ENCODE results near the gene SND1. TPM values are rescaled to one million over a fixed set of nuclear protein-coding genes. Genes with fewer than 3 reads are reported as not detected.

The SND1 gene
- total and polyA plus RNA-seq, 2 donors (not counting 1 experiment from before 2014, with no cell fraction given) = 44.4 to 165 TPM

DNA sequence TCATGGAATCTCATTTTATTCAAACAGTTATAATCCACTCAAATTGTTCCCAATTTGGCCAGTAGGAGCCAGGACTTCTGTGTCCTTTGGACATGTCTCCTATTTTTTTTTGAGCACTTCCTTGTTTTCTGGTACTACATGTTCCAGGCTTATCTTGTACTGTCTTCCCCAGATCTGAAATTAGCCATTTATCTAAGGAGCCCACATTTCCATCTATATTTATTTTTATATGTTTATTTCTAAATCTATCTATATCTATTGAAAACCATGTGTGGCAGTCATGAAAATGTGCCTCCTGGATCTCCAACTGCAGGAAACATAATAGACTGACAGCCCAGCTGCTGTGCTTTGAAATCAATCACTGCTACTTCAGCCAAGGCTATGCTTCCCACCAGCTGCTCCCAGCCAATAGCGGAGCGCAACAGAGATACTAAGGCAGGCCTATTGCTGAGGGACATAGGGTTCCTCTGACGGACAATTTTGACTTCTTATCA, 232.1 kb downstream of the SND1 start:
- Histone ChIP-seq H3K4me3 (ENCODE audit: control extremely low read depth in 1 of 5, extremely low read depth in 1 of 5, insufficient read depth in 1 of 5, low read depth in 2 of 5, low read length in 4 of 5) (no peak overlapping the region), H3K27me3 (replicated peaks in 1 of 4; ENCODE audit: control extremely low read depth in 1 of 4, control insufficient read depth in 3 of 4, insufficient read depth in 4 of 4, low read length in 3 of 4) (no peaks in the 10 kb centered on the region), H3K27ac (ENCODE audit: low read length in 2 of 2) (no peak overlapping the region), H3K36me3 (replicated peaks in 1 of 2; ENCODE audit: control extremely low read depth in 1 of 2, control insufficient read depth in 1 of 2, extremely low read depth in 1 of 2, insufficient read depth in 2 of 2, low read length in 1 of 2) (peaks cover 0 to 10% of the 10 kb centered on the region in 2 experiments), H4K20me1 (ENCODE audit: control insufficient read depth, insufficient read depth, low read length, poor library complexity, severe bottlenecking) (no peaks in the 10 kb centered on the region), H3K4me1 (ENCODE audit: control insufficient read depth in 2 of 2, insufficient read depth in 2 of 2, low read length in 2 of 2) (no peaks in the 10 kb centered on the region), H3K9ac (ENCODE audit: low read length) (no peak overlapping the region), H3K4me2 (replicated peaks; ENCODE audit: low read depth, low read length, poor library complexity, severe bottlenecking) (no peak overlapping the region), H2AFZ (ENCODE audit: insufficient read depth, low read depth, low read length, poor library complexity, severe bottlenecking) (no peak overlapping the region), H3K79me2 (ENCODE audit: control insufficient read depth, insufficient read depth, low read length) (no peaks in the 10 kb centered on the region), H3K9me3 (ENCODE audit: control extremely low read depth in 1 of 3, control insufficient read depth in 2 of 3, insufficient read depth in 1 of 3, low read length in 2 of 3) (no peaks in the 10 kb centered on the region)
- Mint-ChIP-seq H3K4me3 (no peak overlapping the region), H3K27ac (no peak overlapping the region), H3K4me1 (no peaks in the 10 kb centered on the region), H3K9me3 (ENCODE audit: insufficient read depth) (no peaks in the 10 kb centered on the region), H3K27me3 (no peaks in the 10 kb centered on the region)
- intact Hi-C loops (cut with micrococcal nuclease) = no loop called here
- ChIA-PET POLR2A (no interaction called here), CTCF (no interaction called here)
- WGBS (ENCODE audit: insufficient coverage) = 92% methylated on average over 3 of the region's 3 CpGs
- no peak for TF ChIP-seq EZH2 (IDR thresholded peaks at IDR 0.05; ENCODE audit: borderline replicate concordance, insufficient read depth, low read depth, low read length, poor library complexity, severe bottlenecking)
- TF ChIP-seq, protein P1, sequence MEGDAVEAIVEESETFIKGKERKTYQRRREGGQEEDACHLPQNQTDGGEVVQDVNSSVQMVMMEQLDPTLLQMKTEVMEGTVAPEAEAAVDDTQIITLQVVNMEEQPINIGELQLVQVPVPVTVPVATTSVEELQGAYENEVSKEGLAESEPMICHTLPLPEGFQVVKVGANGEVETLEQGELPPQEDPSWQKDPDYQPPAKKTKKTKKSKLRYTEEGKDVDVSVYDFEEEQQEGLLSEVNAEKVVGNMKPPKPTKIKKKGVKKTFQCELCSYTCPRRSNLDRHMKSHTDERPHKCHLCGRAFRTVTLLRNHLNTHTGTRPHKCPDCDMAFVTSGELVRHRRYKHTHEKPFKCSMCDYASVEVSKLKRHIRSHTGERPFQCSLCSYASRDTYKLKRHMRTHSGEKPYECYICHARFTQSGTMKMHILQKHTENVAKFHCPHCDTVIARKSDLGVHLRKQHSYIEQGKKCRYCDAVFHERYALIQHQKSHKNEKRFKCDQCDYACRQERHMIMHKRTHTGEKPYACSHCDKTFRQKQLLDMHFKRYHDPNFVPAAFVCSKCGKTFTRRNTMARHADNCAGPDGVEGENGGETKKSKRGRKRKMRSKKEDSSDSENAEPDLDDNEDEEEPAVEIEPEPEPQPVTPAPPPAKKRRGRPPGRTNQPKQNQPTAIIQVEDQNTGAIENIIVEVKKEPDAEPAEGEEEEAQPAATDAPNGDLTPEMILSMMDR (IDR thresholded peaks at IDR 0.05) = no peak
- DNase-seq (no peak), ATAC-seq (ENCODE audit: low read depth) (no peak)

GRCh38 chr7:127885222-127885772, 233.3 kb downstream of the SND1 start:
- intact Hi-C loops (cut with micrococcal nuclease) = no loop called here
- POLR2A ChIA-PET = no interaction called here
- ATAC-seq (ENCODE audit: low read depth) = no peak

More at GRCh38 chr7:127885222-127885772, 233.3 kb downstream of the SND1 start:
- DNase-seq = no peak
- Histone ChIP-seq H3K36me3 (replicated peaks in 1 of 2; ENCODE audit: control extremely low read depth in 1 of 2, control insufficient read depth in 1 of 2, extremely low read depth in 1 of 2, insufficient read depth in 2 of 2, low read length in 1 of 2) (peaks cover 0 to 18% of the 10 kb centered on the region in 2 experiments), H3K4me3 (ENCODE audit: control extremely low read depth in 1 of 5, extremely low read depth in 1 of 5, insufficient read depth in 1 of 5, low read depth in 2 of 5, low read length in 4 of 5) (no peak overlapping the region), H3K9me3 (ENCODE audit: control extremely low read depth in 1 of 3, control insufficient read depth in 2 of 3, insufficient read depth in 1 of 3, low read length in 2 of 3) (no peaks in the 10 kb centered on the region), H3K27me3 (replicated peaks in 1 of 4; ENCODE audit: control extremely low read depth in 1 of 4, control insufficient read depth in 3 of 4, insufficient read depth in 4 of 4, low read length in 3 of 4) (no peaks in the 10 kb centered on the region), H3K9ac (ENCODE audit: low read length) (no peak overlapping the region), H4K20me1 (ENCODE audit: control insufficient read depth, insufficient read depth, low read length, poor library complexity, severe bottlenecking) (no peaks in the 10 kb centered on the region), H3K27ac (ENCODE audit: low read length in 2 of 2) (no peak overlapping the region), H3K4me1 (ENCODE audit: control insufficient read depth in 2 of 2, insufficient read depth in 2 of 2, low read length in 2 of 2) (no peaks in the 10 kb centered on the region), H3K4me2 (replicated peaks; ENCODE audit: low read depth, low read length, poor library complexity, severe bottlenecking) (no peak overlapping the region), H3K79me2 (ENCODE audit: control insufficient read depth, insufficient read depth, low read length) (no peaks in the 10 kb centered on the region), H2AFZ (ENCODE audit: insufficient read depth, low read depth, low read length, poor library complexity, severe bottlenecking) (no peak overlapping the region)
- no peaks in the 10 kb centered on the region for H3K9me3 Mint-ChIP-seq (ENCODE audit: insufficient read depth)
- WGBS (ENCODE audit: insufficient coverage) = no CpG with 5 or more reads among the region's 3 CpGs
- no peak overlapping the region for H3K4me3 Mint-ChIP-seq
- H3K27me3 Mint-ChIP-seq = no peaks in the 10 kb centered on the region
- no peak overlapping the region for H3K27ac Mint-ChIP-seq
- H3K4me1 Mint-ChIP-seq = peaks cover 1% of the 10 kb centered on the region
- CTCF ChIA-PET = interaction anchor here (0.6 kb wide), 1 partner anchor 60 kb away, joined by 3 read pairs; no protein-coding TSS in a partner anchor
- TF ChIP-seq, protein P1 (IDR thresholded peaks at IDR 0.05) = no peak
- TF ChIP-seq EZH2 (IDR thresholded peaks at IDR 0.05; ENCODE audit: borderline replicate concordance, insufficient read depth, low read depth, low read length, poor library complexity, severe bottlenecking) = no peak

Measured in B cell (primary cell).